Hair follicle dermal papilla cell (primary cell): ENCODE results near the gene ZNF366. TPM values are rescaled to one million over a fixed set of nuclear protein-coding genes. Genes with fewer than 3 reads are reported as not detected.

Experiments used
- total RNA-seq: library from RNA; depleted of rRNA; stranded (reverse); fragments of >200 nt; gene quantifications from 2 replicates; pipeline ENCODE4 v1.2.3, GENCODE V29; 2012

The ZNF366 gene, protein sequence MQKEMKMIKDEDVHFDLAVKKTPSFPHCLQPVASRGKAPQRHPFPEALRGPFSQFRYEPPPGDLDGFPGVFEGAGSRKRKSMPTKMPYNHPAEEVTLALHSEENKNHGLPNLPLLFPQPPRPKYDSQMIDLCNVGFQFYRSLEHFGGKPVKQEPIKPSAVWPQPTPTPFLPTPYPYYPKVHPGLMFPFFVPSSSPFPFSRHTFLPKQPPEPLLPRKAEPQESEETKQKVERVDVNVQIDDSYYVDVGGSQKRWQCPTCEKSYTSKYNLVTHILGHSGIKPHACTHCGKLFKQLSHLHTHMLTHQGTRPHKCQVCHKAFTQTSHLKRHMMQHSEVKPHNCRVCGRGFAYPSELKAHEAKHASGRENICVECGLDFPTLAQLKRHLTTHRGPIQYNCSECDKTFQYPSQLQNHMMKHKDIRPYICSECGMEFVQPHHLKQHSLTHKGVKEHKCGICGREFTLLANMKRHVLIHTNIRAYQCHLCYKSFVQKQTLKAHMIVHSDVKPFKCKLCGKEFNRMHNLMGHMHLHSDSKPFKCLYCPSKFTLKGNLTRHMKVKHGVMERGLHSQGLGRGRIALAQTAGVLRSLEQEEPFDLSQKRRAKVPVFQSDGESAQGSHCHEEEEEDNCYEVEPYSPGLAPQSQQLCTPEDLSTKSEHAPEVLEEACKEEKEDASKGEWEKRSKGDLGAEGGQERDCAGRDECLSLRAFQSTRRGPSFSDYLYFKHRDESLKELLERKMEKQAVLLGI
- total RNA-seq = under 0.01 TPM in 1 of 2 replicates, not detected in the other

DNA sequence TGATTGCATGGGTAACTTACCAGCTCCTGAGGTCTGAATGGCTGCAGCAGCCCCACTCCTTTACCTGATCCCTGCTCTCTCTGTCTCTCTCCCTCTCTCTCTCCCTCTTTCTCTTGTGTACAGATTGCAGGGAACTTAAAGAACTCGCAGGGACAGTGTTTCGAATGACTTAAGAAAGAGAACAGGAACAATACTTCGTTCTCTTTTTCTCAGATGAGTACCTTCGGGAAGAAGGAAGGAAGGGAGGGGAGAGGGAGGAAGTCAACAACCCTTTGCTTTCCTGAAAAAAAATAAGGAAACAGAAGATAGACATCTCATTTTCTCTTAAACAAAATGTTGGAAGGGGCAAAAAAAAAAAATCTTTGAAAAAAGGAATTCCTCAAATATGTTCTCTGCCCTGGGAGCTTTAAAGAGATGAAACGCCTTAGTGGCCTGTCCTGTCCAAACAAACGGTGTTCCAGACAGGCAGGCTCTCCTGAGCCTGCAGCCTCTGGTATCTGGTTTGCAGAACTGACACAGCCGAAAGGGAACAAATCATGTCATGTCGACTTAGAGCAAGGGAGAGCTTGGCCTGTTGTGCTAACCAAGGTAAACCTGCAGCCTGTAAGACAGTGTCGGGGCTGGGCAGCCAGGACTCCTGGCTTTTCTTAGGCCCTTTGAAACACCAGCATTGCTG is at the start of gene ZNF366:
ZNF366 (minus strand) TSS at position 180 of the 676 bp plus-strand sequence. CDS start 45,914 bp downstream, outside the sequence.

Other genes with a start within 250 kb of the ZNF366 start
- gene MRPS27, start 187.2 kb downstream of the ZNF366 start, total RNA-seq = 82.0 and 91.0 TPM in 2 replicates
- gene PTCD2, start 187.0 kb downstream of the ZNF366 start, total RNA-seq = 11.5 TPM in 2 replicates